NCI-H1105 (cell line): Measurements from ENCODE around the gene GOLGA6L9.
"Not testable (repeated sequence)": the region's sequence is repeated elsewhere in the genome, so short reads cannot be mapped to it uniquely, and the experiment has no call there.

Experiments
- DNase-seq: peaks from one replicate; lab custom pipeline; 2025; lab: John Stamatoyannopoulos, UW

Gene GOLGA6L9

DNA sequence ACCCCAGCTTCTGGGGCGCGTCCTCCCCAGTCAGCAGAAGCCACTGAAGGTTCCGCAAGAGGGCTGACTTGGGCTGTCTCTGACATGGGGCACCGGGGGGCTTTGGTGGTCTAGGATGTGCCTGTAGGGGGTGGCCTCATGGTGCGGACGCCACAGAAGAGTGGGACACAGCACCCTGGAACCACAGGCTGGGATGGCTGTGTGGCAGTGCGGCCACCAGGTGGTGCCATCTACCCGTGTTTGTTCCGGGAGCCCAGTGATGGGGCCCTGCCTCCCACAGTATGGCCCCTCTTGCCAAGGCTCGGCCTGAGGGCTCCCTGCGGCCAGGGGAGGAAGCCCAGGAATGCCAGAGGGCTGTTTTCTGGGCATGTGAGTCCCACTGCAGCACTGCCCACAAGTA lies 38.6 kb downstream of the GOLGA6L9 start:
- not testable (repeated sequence) for DNase-seq

- not testable (repeated sequence) for DNase-seq
Observed at GRCh38 chr15:82469381-82469780, 39.8 kb downstream of the GOLGA6L9 start.

DNA sequence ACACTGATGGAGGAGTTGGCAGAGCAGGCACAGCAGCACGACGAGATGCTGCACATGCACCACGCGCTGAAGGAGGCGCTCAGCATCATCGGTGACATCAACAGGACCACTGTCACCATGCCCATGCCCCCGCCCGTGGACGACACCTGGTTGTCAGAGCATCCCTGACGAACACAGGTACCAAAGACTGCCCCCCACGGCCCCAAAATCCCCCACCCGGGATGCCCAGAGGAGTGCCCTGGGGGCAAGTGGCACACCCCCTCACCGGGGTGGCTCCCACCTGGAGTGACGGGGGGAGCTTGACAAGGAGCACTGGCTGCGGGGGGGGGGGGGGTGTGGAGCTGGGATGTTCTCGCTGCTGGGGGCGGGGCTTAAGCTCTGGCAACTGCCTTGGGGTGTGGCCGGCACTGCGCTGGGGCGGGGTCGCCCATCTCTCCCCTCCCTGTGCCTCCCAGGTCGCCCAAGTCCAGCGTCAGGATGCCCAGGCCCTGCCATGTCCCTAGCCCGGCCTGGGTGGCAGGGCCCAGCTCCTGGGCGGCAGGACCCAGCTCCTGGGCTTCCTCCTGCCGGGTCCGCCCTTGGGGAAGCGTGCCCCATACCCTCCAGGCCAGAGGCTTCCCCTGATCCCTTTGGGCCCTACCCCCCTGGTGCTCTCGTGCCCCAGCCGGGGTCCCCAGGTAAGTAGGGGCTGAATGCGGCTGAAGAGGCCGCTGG lies 42.8 kb downstream of the GOLGA6L9 start:
- not testable (repeated sequence) for DNase-seq

- not testable (repeated sequence) for DNase-seq
Observed at GRCh38 chr15:82474596-82475325, 45.1 kb downstream of the GOLGA6L9 start.

DNA sequence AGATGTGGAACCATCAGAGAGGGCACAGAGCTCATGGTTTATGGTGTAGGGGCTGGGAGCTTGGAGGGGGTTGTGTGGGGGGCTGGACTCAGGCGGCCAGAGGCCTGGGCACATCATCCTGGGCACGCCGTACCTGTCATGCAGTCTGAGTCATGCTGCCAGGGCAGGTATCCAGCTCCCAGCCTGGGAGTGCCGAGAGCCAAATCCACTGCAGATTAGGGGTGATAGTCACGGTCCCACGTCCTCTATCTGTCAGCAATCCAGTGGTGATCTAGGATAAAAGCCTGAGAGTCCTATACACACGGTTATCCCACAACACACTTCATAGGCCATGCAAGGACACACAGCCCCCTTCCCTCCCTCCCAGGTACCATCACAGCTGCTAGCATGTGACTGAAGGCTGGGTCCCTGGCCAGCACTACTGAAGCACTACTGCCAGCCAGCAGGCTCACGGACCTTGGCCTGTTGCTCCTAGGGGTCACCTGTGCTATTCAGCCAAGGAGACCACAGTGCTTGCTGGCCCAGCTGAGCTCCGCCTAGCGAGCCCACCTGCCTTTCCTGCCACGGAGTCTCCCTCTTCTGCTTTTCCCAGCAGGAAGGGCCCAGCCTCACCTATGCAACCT lies 45.8 kb downstream of the GOLGA6L9 start:
- not testable (repeated sequence) for DNase-seq

- DNase-seq, result not testable (repeated sequence)
Observed at GRCh38 chr15:82476697-82477342, 47.2 kb downstream of the GOLGA6L9 start.

DNA sequence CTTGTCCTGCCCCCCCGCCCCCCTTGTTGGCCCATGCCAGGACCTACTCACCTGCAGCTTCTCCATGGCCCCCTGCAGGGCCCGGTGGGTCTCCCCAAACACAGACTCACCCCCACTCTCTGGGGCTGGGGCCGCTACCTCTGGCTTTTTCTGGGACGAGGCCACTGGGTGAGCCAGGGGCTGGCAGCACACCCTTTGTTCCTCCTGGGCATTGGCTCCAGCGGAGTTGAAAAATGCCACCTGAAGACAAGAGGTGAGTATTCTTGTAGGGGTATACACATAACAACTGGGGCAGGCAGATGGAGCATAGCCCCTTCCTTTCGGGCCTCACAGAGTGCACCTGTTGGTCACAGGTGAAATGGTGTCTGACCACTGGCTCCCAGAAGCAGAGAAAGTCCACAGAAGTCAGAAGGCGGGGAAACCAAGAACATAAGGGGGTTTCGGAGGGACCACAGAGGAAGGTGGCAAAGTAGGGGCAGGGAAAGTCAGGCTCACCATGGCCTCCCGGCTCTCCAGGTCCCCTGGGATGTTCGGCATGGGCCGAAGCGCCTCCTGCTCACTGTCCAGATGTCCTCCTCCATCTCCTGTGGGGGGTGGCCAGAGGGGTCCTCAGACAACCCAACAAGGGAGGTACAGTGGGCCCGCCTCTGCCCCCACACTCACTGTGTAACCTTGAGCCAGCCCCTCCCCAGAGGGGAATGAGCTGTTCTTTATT lies 47.9 kb downstream of the GOLGA6L9 start:
- not testable (repeated sequence) for DNase-seq
